AG04450 (cell line): ENCODE data around the gene CDH18. TPM values are rescaled to one million over a fixed set of nuclear protein-coding genes. Genes with fewer than 3 reads are reported as not detected.

Source experiments
- CTCF ChIA-PET: fragments of 300-600, 350-600 bp; formaldehyde crosslinking; extraction: SDS; loops from one replicate; lab custom pipeline; 2022; ENCODE audit warnings: antibody characterized with exemption, inconsistent platforms; lab: Charles Lee
- POLR2A ChIA-PET: fragments of 350-600 bp; formaldehyde crosslinking; extraction: SDS; loops from one replicate; lab custom pipeline; 2021; ENCODE audit warnings: antibody characterized with exemption, inconsistent platforms; lab: Yijun Ruan, JAX
- DNase-seq: peaks from one replicate; pipeline ENCODE4 v3.0.0-alpha.2; 2011; ENCODE audit warnings: low read depth, low spot score
- H3K27ac ChIP-seq: one replicate; pipeline ENCODE4 v1.5.1; 2012; ENCODE audit warnings: low read depth, low read length, control low read depth
- H3K27me3 ChIP-seq: one replicate; pipeline ENCODE4 v1.6.0; 2012; ENCODE audit warnings: low read length; ENCODE audit not compliant: control insufficient read depth, insufficient read depth
- H3K4me3 ChIP-seq: 2 replicates; pipeline ENCODE4 v1.5.1; 2011; ENCODE audit warnings: mild to moderate bottlenecking, low read depth, low read length, control low read depth
- H3K9me3 ChIP-seq: 2 replicates; pipeline ENCODE4 v1.5.1; 2012; ENCODE audit warnings: low read length; ENCODE audit not compliant: control insufficient read depth, insufficient read depth
- CTCF ChIP-seq: IDR thresholded peaks from 2 replicates; pipeline ENCODE4 v1.5.1; 2011; ENCODE audit warnings: low read depth, low read length, control low read depth, inconsistent platforms
- polyA plus RNA-seq: library from polyadenylated mRNA; depleted of rRNA; stranded (reverse); fragments of >200 nt; gene quantifications from 2 replicates; pipeline ENCODE4 v1.2.3, GENCODE V29; 2011

CDH18 gene
- polyA plus RNA-seq, 1 experiment, result 0.19 TPM

- Histone ChIP-seq H3K27me3 (no peaks in the 10 kb centered on the region), H3K9me3 (peaks cover 4% of the 10 kb centered on the region; the same call in 1 of the 2 replicates), H3K4me3 (no peak overlapping the region), H3K27ac (no peak overlapping the region)
- DNase-seq, result no peak
- TF ChIP-seq CTCF, result no peak
- ChIA-PET CTCF (no interaction called here), POLR2A (no interaction called here)
These were observed 563.5 kb downstream of the CDH18 start for GRCh38 chr5:19424506-19424905.
